ENCODE data around the gene ZNF592. TPM values are rescaled to one million over a fixed set of nuclear protein-coding genes. Genes with fewer than 3 reads are reported as not detected.

The ZNF592 gene
- polyA plus RNA-seq, 2 donors, result 4.8 to 6.1 TPM

DNA sequence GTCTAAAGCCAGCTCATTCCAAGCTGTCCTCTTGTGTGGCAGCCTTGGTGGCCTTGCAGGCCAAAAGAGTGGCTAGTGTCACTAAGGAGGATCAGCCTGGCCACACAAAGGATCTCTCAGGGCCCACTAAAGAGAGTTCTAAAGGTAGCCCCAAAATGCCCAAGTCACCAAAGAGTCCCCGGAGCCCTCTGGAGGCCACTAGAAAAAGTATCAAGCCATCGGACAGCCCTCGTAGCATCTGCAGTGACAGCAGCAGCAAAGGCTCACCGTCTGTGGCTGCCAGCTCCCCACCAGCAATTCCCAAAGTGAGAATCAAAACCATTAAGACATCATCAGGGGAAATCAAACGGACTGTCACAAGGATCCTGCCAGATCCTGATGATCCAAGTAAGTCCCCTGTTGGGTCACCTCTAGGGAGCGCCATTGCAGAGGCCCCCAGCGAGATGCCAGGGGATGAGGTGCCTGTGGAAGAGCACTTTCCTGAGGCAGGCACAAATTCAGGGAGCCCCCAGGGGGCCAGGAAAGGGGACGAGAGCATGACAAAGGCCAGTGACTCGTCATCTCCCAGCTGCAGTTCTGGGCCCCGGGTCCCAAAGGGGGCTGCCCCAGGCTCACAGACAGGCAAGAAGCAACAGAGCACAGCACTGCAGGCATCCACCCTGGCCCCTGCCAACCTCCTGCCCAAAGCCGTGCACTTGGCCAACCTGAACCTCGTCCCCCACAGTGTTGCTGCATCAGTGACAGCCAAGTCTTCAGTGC lies 35.3 kb downstream of the ZNF592 start:
- Histone ChIP-seq H3K4me1 (ENCODE audit: control insufficient read depth in 2 of 2, insufficient read depth in 2 of 2, low read length in 1 of 2) (peaks cover 0 to 3% of the 10 kb centered on the region in 2 donors), H3K9me3 (ENCODE audit: control insufficient read depth in 2 of 2, insufficient read depth in 1 of 2, low read depth in 1 of 2, low read length in 1 of 2) (no peaks in the 10 kb centered on the region), H3K27ac (ENCODE audit: low read depth in 2 of 2, low read length in 1 of 2) (no peak overlapping the region), H3K27me3 (ENCODE audit: control insufficient read depth in 1 of 2, insufficient read depth in 2 of 2, low read length in 2 of 2) (no peaks in the 10 kb centered on the region), H3K36me3 (ENCODE audit: control insufficient read depth in 2 of 2, insufficient read depth in 2 of 2, low read length in 1 of 2) (peaks cover 19 to 32% of the 10 kb centered on the region in 2 donors), H3K4me3 (ENCODE audit: low read depth in 1 of 2, low read length in 2 of 2) (no peak overlapping the region)
- 85 to 87% methylated on average over 12 of the region's 12 CpGs for WGBS, 2 donors

DNA sequence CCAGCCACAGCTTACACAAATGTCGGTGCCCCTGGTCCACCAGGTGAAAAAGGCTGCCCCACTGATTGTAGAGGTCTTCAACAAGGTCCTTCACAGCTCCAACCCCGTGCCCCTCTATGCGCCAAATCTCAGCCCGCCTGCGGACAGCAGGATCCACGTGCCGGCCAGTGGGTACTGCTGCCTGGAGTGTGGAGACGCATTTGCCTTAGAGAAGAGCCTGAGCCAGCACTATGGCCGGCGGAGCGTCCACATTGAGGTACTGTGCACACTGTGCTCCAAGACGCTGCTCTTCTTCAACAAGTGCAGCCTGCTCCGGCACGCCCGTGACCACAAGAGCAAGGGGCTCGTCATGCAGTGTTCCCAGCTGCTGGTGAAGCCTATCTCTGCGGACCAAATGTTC lies 35.9 kb downstream of the ZNF592 start:
- 94 to 96% methylated on average over 17 of the region's 17 CpGs for WGBS, 2 donors

DNA sequence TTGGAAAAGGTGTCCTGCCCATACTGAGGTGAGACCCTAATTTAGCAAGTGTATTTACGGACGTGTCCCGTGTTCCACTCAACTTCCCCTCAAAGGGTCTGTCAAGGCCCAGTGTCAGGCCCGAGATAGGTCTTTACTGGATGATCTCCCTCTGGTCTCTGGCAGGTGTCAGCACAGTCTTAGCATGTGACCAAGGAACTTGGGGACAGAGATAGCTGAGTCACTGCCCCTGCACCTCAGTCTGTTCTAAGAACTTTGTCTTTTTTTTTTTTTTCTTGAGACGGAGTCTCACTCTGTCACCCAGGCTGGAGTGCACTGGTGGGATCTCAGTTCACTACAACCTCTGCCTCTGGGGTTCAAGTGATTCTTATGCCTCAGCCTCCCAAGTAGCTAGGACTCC lies 36.7 kb downstream of the ZNF592 start:
- Histone ChIP-seq H3K9me3 (ENCODE audit: control insufficient read depth in 2 of 2, insufficient read depth in 1 of 2, low read depth in 1 of 2, low read length in 1 of 2) (no peaks in the 10 kb centered on the region), H3K4me1 (ENCODE audit: control insufficient read depth in 2 of 2, insufficient read depth in 2 of 2, low read length in 1 of 2) (peaks cover 2 to 3% of the 10 kb centered on the region in 2 donors), H3K36me3 (ENCODE audit: control insufficient read depth in 2 of 2, insufficient read depth in 2 of 2, low read length in 1 of 2) (peaks cover 19 to 32% of the 10 kb centered on the region in 2 donors), H3K4me3 (ENCODE audit: low read depth in 1 of 2, low read length in 2 of 2) (no peak overlapping the region), H3K27me3 (ENCODE audit: control insufficient read depth in 1 of 2, insufficient read depth in 2 of 2, low read length in 2 of 2) (no peaks in the 10 kb centered on the region), H3K27ac (ENCODE audit: low read depth in 2 of 2, low read length in 1 of 2) (no peak overlapping the region)
- 82 to 90% methylated on average over 5 of the region's 5 CpGs for whole genome bisulfite sequencing, 2 donors

More for the DNA sequence above, 35.9 kb downstream of the ZNF592 start:
- H3K9me3 ChIP-seq (ENCODE audit: control insufficient read depth in 2 of 2, insufficient read depth in 1 of 2, low read depth in 1 of 2, low read length in 1 of 2), result no peaks in the 10 kb centered on the region
- H3K4me1 ChIP-seq (ENCODE audit: control insufficient read depth in 2 of 2, insufficient read depth in 2 of 2, low read length in 1 of 2), result peaks cover 0 to 3% of the 10 kb centered on the region in 2 donors
- no peak overlapping the region for H3K4me3 ChIP-seq (ENCODE audit: low read depth in 1 of 2, low read length in 2 of 2)
- no peak overlapping the region for H3K27ac ChIP-seq (ENCODE audit: low read depth in 2 of 2, low read length in 1 of 2)
- no peaks in the 10 kb centered on the region for H3K27me3 ChIP-seq (ENCODE audit: control insufficient read depth in 1 of 2, insufficient read depth in 2 of 2, low read length in 2 of 2)
- peaks cover 19 to 32% of the 10 kb centered on the region in 2 donors for H3K36me3 ChIP-seq (ENCODE audit: control insufficient read depth in 2 of 2, insufficient read depth in 2 of 2, low read length in 1 of 2)

DNA sequence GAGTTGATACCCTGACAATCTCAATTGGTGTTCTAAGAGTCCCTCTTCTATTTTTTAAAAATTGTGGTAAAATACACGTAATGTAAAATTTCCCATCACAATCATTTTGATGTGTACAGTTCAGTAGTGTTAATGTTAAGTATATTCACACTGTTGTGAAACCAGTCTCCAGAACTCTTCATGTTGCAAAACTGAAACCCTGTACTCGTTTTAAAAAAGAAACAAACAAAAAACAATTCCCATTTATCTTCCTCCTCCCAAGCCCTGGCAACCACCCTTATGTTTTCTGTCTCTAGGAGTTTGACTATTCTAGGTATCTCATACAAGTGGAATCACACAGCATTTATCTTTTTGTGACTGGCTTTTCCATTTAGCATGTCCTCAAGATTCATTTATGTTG lies 40.1 kb downstream of the ZNF592 start:
- WGBS, 2 donors, result 59 to 64% methylated on average over 2 of the region's 2 CpGs
- H3K27me3 ChIP-seq (ENCODE audit: control insufficient read depth in 1 of 2, insufficient read depth in 2 of 2, low read length in 2 of 2), result no peaks in the 10 kb centered on the region
- peaks cover 2 to 3% of the 10 kb centered on the region in 2 donors for H3K4me1 ChIP-seq (ENCODE audit: control insufficient read depth in 2 of 2, insufficient read depth in 2 of 2, low read length in 1 of 2)
- no peak overlapping the region for H3K27ac ChIP-seq (ENCODE audit: low read depth in 2 of 2, low read length in 1 of 2)
- no peaks in the 10 kb centered on the region for H3K9me3 ChIP-seq (ENCODE audit: control insufficient read depth in 2 of 2, insufficient read depth in 1 of 2, low read depth in 1 of 2, low read length in 1 of 2)
- peaks cover 19 to 31% of the 10 kb centered on the region in 2 donors for H3K36me3 ChIP-seq (ENCODE audit: control insufficient read depth in 2 of 2, insufficient read depth in 2 of 2, low read length in 1 of 2)
- no peak overlapping the region for H3K4me3 ChIP-seq (ENCODE audit: low read depth in 1 of 2, low read length in 2 of 2)

DNA sequence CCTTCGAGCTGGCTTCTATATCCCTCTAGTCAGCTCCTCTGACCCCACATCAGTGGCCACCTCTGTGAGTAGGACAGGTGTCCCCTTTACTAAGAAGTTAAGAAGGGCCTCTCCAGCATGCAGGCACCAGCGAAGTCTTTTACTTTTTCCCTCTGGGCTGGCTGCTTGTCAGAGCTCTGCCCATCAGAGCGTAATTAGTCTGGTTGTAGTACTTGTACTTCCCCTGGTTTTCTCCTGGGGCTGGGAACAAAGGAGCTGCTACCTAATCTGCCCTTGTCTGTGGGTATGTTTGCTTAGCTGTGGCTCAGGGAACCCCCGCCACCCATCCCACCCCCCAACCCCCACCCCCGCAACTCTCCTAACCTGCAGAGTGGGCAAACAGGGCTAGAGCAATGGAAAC lies 41.4 kb downstream of the ZNF592 start:
- Histone ChIP-seq H3K4me3 (ENCODE audit: low read depth in 1 of 2, low read length in 2 of 2) (no peak overlapping the region), H3K9me3 (ENCODE audit: control insufficient read depth in 2 of 2, insufficient read depth in 1 of 2, low read depth in 1 of 2, low read length in 1 of 2) (no peaks in the 10 kb centered on the region), H3K4me1 (ENCODE audit: control insufficient read depth in 2 of 2, insufficient read depth in 2 of 2, low read length in 1 of 2) (peaks cover 2 to 3% of the 10 kb centered on the region in 2 donors), H3K27me3 (ENCODE audit: control insufficient read depth in 1 of 2, insufficient read depth in 2 of 2, low read length in 2 of 2) (no peaks in the 10 kb centered on the region), H3K36me3 (ENCODE audit: control insufficient read depth in 2 of 2, insufficient read depth in 2 of 2, low read length in 1 of 2) (peaks cover 10 to 18% of the 10 kb centered on the region in 2 donors), H3K27ac (ENCODE audit: low read depth in 2 of 2, low read length in 1 of 2) (no peak overlapping the region)
- 94% methylated on average over 5 of the region's 5 CpGs for WGBS, 2 donors

DNA sequence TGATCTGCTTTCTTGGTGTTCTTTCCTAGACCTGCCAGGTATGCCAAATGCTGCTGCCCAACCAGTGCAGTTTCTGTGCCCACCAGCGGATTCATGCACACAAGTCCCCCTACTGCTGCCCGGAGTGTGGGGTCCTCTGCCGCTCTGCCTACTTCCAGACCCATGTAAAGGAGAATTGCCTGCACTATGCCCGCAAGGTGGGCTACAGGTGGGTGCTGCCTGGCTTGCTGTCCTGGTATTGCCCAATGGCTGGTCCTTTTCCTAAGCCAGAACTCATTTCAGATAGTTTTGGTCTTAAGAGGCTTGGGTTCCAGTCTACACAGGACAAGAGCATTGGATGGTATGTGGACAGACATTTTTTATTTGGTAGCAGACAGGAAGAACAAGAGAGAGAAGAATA lies 42.3 kb downstream of the ZNF592 start:
- 94 to 98% methylated on average over 4 of the region's 4 CpGs for WGBS, 2 donors
- Histone ChIP-seq H3K27me3 (ENCODE audit: control insufficient read depth in 1 of 2, insufficient read depth in 2 of 2, low read length in 2 of 2) (no peaks in the 10 kb centered on the region), H3K4me1 (ENCODE audit: control insufficient read depth in 2 of 2, insufficient read depth in 2 of 2, low read length in 1 of 2) (peaks cover 2 to 3% of the 10 kb centered on the region in 2 donors), H3K27ac (ENCODE audit: low read depth in 2 of 2, low read length in 1 of 2) (no peak overlapping the region), H3K4me3 (ENCODE audit: low read depth in 1 of 2, low read length in 2 of 2) (no peak overlapping the region), H3K36me3 (ENCODE audit: control insufficient read depth in 2 of 2, insufficient read depth in 2 of 2, low read length in 1 of 2) (peaks cover 5 to 13% of the 10 kb centered on the region in 2 donors), H3K9me3 (ENCODE audit: control insufficient read depth in 2 of 2, insufficient read depth in 1 of 2, low read depth in 1 of 2, low read length in 1 of 2) (no peaks in the 10 kb centered on the region)

DNA sequence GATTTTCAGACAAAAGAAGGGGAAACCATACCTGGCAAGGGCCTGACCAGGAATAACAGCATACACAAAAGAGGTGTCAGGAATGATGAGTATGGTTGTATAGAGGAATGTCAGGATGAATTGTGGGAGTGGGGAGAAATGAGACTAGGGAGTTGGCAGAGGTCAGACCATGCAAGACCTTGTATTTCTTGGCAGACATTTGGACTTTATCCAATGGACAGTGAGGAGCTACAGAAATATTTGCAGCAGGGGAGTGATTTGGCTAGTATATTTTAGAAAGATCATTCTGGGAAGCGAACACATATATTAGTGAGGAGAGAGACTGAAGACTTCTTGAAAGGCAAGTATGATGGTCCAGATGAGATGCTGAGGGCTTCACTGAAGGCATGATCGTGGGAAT lies 43.4 kb downstream of the ZNF592 start:
- Histone ChIP-seq H3K27me3 (ENCODE audit: control insufficient read depth in 1 of 2, insufficient read depth in 2 of 2, low read length in 2 of 2) (no peaks in the 10 kb centered on the region), H3K27ac (ENCODE audit: low read depth in 2 of 2, low read length in 1 of 2) (no peak overlapping the region), H3K36me3 (ENCODE audit: control insufficient read depth in 2 of 2, insufficient read depth in 2 of 2, low read length in 1 of 2) (peaks cover 5 to 9% of the 10 kb centered on the region in 2 donors), H3K9me3 (ENCODE audit: control insufficient read depth in 2 of 2, insufficient read depth in 1 of 2, low read depth in 1 of 2, low read length in 1 of 2) (no peaks in the 10 kb centered on the region), H3K4me3 (ENCODE audit: low read depth in 1 of 2, low read length in 2 of 2) (no peak overlapping the region), H3K4me1 (ENCODE audit: control insufficient read depth in 2 of 2, insufficient read depth in 2 of 2, low read length in 1 of 2) (peaks cover 0 to 2% of the 10 kb centered on the region in 2 donors)
- 95 to 97% methylated on average over 2 of the region's 2 CpGs for WGBS, 2 donors

DNA sequence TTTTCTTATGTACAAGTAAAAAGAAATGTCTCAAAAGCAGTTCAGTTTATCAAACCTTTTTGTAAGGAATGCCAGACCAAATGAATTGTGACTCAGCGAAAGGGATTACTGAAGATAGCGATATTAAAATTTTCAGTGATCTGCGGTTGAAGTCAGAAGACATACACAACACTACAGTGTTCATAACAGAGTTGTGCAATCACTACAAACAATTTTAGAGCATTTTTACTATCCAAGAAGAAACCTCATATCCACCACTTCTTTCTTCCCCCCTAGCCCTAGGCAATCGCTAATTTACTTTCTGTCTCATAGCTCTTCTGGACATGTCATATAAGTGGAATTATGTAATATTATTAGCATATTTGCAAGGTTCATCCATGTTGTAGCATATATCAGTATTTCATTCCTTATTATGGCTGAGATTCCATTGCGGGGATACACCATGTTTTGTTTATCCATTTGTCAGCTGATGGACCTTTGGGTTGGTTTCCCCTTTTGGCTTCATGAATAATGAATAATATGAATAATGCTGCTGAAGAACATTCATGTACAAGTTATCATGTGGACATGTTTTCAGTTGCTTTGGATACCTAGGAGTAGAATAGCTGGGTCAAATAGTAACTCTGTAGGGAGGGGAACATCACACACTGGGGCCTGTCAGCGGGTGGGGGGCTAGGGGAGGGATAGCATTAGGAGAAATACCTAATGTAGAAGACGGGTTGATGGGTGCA lies 45.2 kb downstream of the ZNF592 start:
- Histone ChIP-seq H3K9me3 (ENCODE audit: control insufficient read depth in 2 of 2, insufficient read depth in 1 of 2, low read depth in 1 of 2, low read length in 1 of 2) (no peaks in the 10 kb centered on the region), H3K27ac (ENCODE audit: low read depth in 2 of 2, low read length in 1 of 2) (no peak overlapping the region), H3K4me1 (ENCODE audit: control insufficient read depth in 2 of 2, insufficient read depth in 2 of 2, low read length in 1 of 2) (peaks cover 0 to 2% of the 10 kb centered on the region in 2 donors), H3K36me3 (ENCODE audit: control insufficient read depth in 2 of 2, insufficient read depth in 2 of 2, low read length in 1 of 2) (peaks cover 5 to 20% of the 10 kb centered on the region in 2 donors), H3K4me3 (ENCODE audit: low read depth in 1 of 2, low read length in 2 of 2) (no peak overlapping the region), H3K27me3 (ENCODE audit: control insufficient read depth in 1 of 2, insufficient read depth in 2 of 2, low read length in 2 of 2) (no peaks in the 10 kb centered on the region)
- WGBS, 2 donors, result 96 to 97% methylated on average over 7 of the region's 7 CpGs

DNA sequence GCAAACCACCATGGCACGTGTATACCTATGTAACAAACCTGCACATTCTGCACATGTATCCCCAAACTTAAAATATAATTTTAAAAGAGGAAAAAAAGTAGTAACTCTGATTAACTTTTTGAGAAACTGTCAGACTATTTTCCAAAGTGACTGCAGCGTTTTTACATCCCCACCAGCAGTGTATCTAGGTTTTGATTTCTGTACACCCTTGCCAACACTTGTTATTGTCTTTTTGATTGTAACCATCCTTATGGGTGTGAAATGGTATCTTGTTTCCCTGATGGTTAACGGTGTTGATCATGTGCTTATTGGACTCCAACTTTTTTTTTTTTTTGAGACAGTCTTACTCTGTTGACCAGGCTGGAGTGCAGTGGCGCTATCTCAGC lies 45.8 kb downstream of the ZNF592 start:
- WGBS, 2 donors, result 96 to 97% methylated on average over 4 of the region's 4 CpGs
- no peaks in the 10 kb centered on the region for H3K9me3 ChIP-seq (ENCODE audit: control insufficient read depth in 2 of 2, insufficient read depth in 1 of 2, low read depth in 1 of 2, low read length in 1 of 2)
- no peaks in the 10 kb centered on the region for H3K27me3 ChIP-seq (ENCODE audit: control insufficient read depth in 1 of 2, insufficient read depth in 2 of 2, low read length in 2 of 2)
- peaks cover 9 to 25% of the 10 kb centered on the region in 2 donors for H3K36me3 ChIP-seq (ENCODE audit: control insufficient read depth in 2 of 2, insufficient read depth in 2 of 2, low read length in 1 of 2)
- H3K4me1 ChIP-seq (ENCODE audit: control insufficient read depth in 2 of 2, insufficient read depth in 2 of 2, low read length in 1 of 2), result peaks cover 0 to 2% of the 10 kb centered on the region in 2 donors
- no peak overlapping the region for H3K27ac ChIP-seq (ENCODE audit: low read depth in 2 of 2, low read length in 1 of 2)
- H3K4me3 ChIP-seq (ENCODE audit: low read depth in 1 of 2, low read length in 2 of 2), result no peak overlapping the region

All from esophagus (tissue), 2 donors.